ENCODE data around the gene CCRL2. TPM values are rescaled to one million over a fixed set of nuclear protein-coding genes. Genes with fewer than 3 reads are reported as not detected.
A peak's percentile ranks its signal among the peaks of the same experiment; 100 is the strongest.
"Not testable (repeated sequence)": the region's sequence is repeated elsewhere in the genome, so short reads cannot be mapped to it uniquely, and the experiment has no call there.

CCRL2 gene
- total and polyA plus RNA-seq, 4 donors, result 0.59 to 5.1 (median 2.4) TPM

- 53% methylated on average over 2 of the region's 2 CpGs for WGBS, 2 donors
- no peak for DNase-seq
- Histone ChIP-seq H3K9me3 (ENCODE audit: control insufficient read depth, low read length) (peaks cover 2% of the 10 kb centered on the region), H3K4me1 (ENCODE audit: control insufficient read depth in 1 of 2, insufficient read depth in 2 of 2, low read length in 2 of 2) (no peaks in the 10 kb centered on the region), H3K27me3 (ENCODE audit: control insufficient read depth in 1 of 2, insufficient read depth in 2 of 2, low read length in 1 of 2) (no peaks in the 10 kb centered on the region), H3K27ac (ENCODE audit: low read depth in 1 of 2, low read length in 2 of 2) (no peak overlapping the region), H3K4me3 (ENCODE audit: low read length in 2 of 2) (no peak overlapping the region), H3K36me3 (ENCODE audit: control insufficient read depth in 1 of 2, insufficient read depth in 2 of 2, low read length in 1 of 2) (no peaks in the 10 kb centered on the region)
- intact Hi-C loops (cut with DNase I), result no loop called here
- ATAC-seq (ENCODE audit: low FRiP score), result no peak
Measured at GRCh38 chr3:46399098-46399497, 8.0 kb upstream of the CCRL2 start.

- intact Hi-C loops (cut with DNase I), result no loop called here
Measured at GRCh38 chr3:46399557-46399956, 7.5 kb upstream of the CCRL2 start.

GRCh38 chr3:46400000-46400734, 6.9 kb upstream of the CCRL2 start:
- H3K36me3 ChIP-seq (ENCODE audit: control insufficient read depth in 1 of 2, insufficient read depth in 2 of 2, low read length in 1 of 2), result no peaks in the 10 kb centered on the region
- no peak overlapping the region for H3K27ac ChIP-seq (ENCODE audit: low read depth in 1 of 2, low read length in 2 of 2)
- H3K4me1 ChIP-seq (ENCODE audit: control insufficient read depth in 1 of 2, insufficient read depth in 2 of 2, low read length in 2 of 2), result no peaks in the 10 kb centered on the region
- H3K4me3 ChIP-seq (ENCODE audit: low read length in 2 of 2), result no peak overlapping the region
- ATAC-seq (ENCODE audit: low FRiP score) (no peak), DNase-seq (no peak)
- H3K9me3 ChIP-seq (ENCODE audit: control insufficient read depth, low read length), result peaks cover 2% of the 10 kb centered on the region
- 58 to 71% methylated on average over 8 of the region's 8 CpGs for WGBS, 2 donors
- intact Hi-C loops (cut with DNase I), result no loop called here
- no peaks in the 10 kb centered on the region for H3K27me3 ChIP-seq (ENCODE audit: control insufficient read depth in 1 of 2, insufficient read depth in 2 of 2, low read length in 1 of 2)

More at GRCh38 chr3:46399557-46399956, 7.5 kb upstream of the CCRL2 start:
- H3K9me3 ChIP-seq (ENCODE audit: control insufficient read depth, low read length), result peaks cover 2% of the 10 kb centered on the region
- ATAC-seq (ENCODE audit: low FRiP score), result no peak
- no peak overlapping the region for H3K4me3 ChIP-seq (ENCODE audit: low read length in 2 of 2)
- 50 to 52% methylated on average over 2 of the region's 2 CpGs for WGBS, 2 donors
- no peaks in the 10 kb centered on the region for H3K36me3 ChIP-seq (ENCODE audit: control insufficient read depth in 1 of 2, insufficient read depth in 2 of 2, low read length in 1 of 2)
- H3K27me3 ChIP-seq (ENCODE audit: control insufficient read depth in 1 of 2, insufficient read depth in 2 of 2, low read length in 1 of 2), result no peaks in the 10 kb centered on the region
- no peak overlapping the region for H3K27ac ChIP-seq (ENCODE audit: low read depth in 1 of 2, low read length in 2 of 2)
- no peak for DNase-seq
- no peaks in the 10 kb centered on the region for H3K4me1 ChIP-seq (ENCODE audit: control insufficient read depth in 1 of 2, insufficient read depth in 2 of 2, low read length in 2 of 2)

- Histone ChIP-seq H3K36me3 (ENCODE audit: control insufficient read depth in 1 of 2, insufficient read depth in 2 of 2, low read length in 1 of 2) (no peaks in the 10 kb centered on the region), H3K27me3 (ENCODE audit: control insufficient read depth in 1 of 2, insufficient read depth in 2 of 2, low read length in 1 of 2) (no peaks in the 10 kb centered on the region), H3K4me3 (ENCODE audit: low read length in 2 of 2) (no peak overlapping the region), H3K9me3 (ENCODE audit: control insufficient read depth, low read length) (peaks cover 2% of the 10 kb centered on the region), H3K4me1 (ENCODE audit: control insufficient read depth in 1 of 2, insufficient read depth in 2 of 2, low read length in 2 of 2) (no peaks in the 10 kb centered on the region), H3K27ac (ENCODE audit: low read depth in 1 of 2, low read length in 2 of 2) (no peak overlapping the region)
- WGBS, 2 donors, result 70 to 81% methylated on average over 5 of the region's 5 CpGs
- intact Hi-C loops (cut with DNase I), result no loop called here
- ATAC-seq (ENCODE audit: low FRiP score), result no peak
- no peak for DNase-seq
Measured at GRCh38 chr3:46400846-46401245, 6.2 kb upstream of the CCRL2 start.

GRCh38 chr3:46401579-46401978, 5.5 kb upstream of the CCRL2 start:
- no peak overlapping the region for H3K27ac ChIP-seq (ENCODE audit: low read depth in 1 of 2, low read length in 2 of 2)
- intact Hi-C loops (cut with DNase I), result no loop called here
- no peaks in the 10 kb centered on the region for H3K36me3 ChIP-seq (ENCODE audit: control insufficient read depth in 1 of 2, insufficient read depth in 2 of 2, low read length in 1 of 2)
- no peaks in the 10 kb centered on the region for H3K27me3 ChIP-seq (ENCODE audit: control insufficient read depth in 1 of 2, insufficient read depth in 2 of 2, low read length in 1 of 2)
- H3K4me1 ChIP-seq (ENCODE audit: control insufficient read depth in 1 of 2, insufficient read depth in 2 of 2, low read length in 2 of 2), result no peaks in the 10 kb centered on the region
- H3K9me3 ChIP-seq (ENCODE audit: control insufficient read depth, low read length), result peaks cover 2% of the 10 kb centered on the region
- DNase-seq (no peak), ATAC-seq (ENCODE audit: low FRiP score) (no peak)
- no peak overlapping the region for H3K4me3 ChIP-seq (ENCODE audit: low read length in 2 of 2)
- WGBS, 2 donors, result 93 to 95% methylated on average over 2 of the region's 2 CpGs

- H3K27me3 ChIP-seq (ENCODE audit: control insufficient read depth in 1 of 2, insufficient read depth in 2 of 2, low read length in 1 of 2); H3K9me3 ChIP-seq (ENCODE audit: control insufficient read depth, low read length); H3K27ac ChIP-seq (ENCODE audit: low read depth in 1 of 2, low read length in 2 of 2); intact Hi-C loops (cut with DNase I); ATAC-seq (ENCODE audit: low FRiP score); DNase-seq; H3K4me3 ChIP-seq (ENCODE audit: low read length in 2 of 2); H3K4me1 ChIP-seq (ENCODE audit: control insufficient read depth in 1 of 2, insufficient read depth in 2 of 2, low read length in 2 of 2); H3K36me3 ChIP-seq (ENCODE audit: control insufficient read depth in 1 of 2, insufficient read depth in 2 of 2, low read length in 1 of 2): not testable (repeated sequence)
- WGBS, 2 donors, result 93% methylated on average over 4 of the region's 4 CpGs
Measured at GRCh38 chr3:46402902-46403301, 4.2 kb upstream of the CCRL2 start.

GRCh38 chr3:46405301-46406019, 1.6 kb upstream of the CCRL2 start:
- Histone ChIP-seq H3K4me1 (ENCODE audit: control insufficient read depth in 1 of 2, insufficient read depth in 2 of 2, low read length in 2 of 2) (no peaks in the 10 kb centered on the region), H3K27ac (ENCODE audit: low read depth in 1 of 2, low read length in 2 of 2) (no peak overlapping the region), H3K27me3 (ENCODE audit: control insufficient read depth in 1 of 2, insufficient read depth in 2 of 2, low read length in 1 of 2) (no peaks in the 10 kb centered on the region), H3K9me3 (ENCODE audit: control insufficient read depth, low read length) (peaks cover 2% of the 10 kb centered on the region), H3K4me3 (ENCODE audit: low read length in 2 of 2) (no peak overlapping the region), H3K36me3 (ENCODE audit: control insufficient read depth in 1 of 2, insufficient read depth in 2 of 2, low read length in 1 of 2) (no peaks in the 10 kb centered on the region)
- peak; percentile 39 for ATAC-seq (ENCODE audit: low FRiP score)
- intact Hi-C loops (cut with DNase I), result no loop called here
- no peak for DNase-seq
- WGBS, 2 donors, result 7 to 12% methylated on average over 11 of the region's 11 CpGs

- peak in 1 of 2 donors; percentile 69 for DNase-seq
- H3K4me3 ChIP-seq (ENCODE audit: low read length in 2 of 2), result no peak overlapping the region
- no peaks in the 10 kb centered on the region for H3K36me3 ChIP-seq (ENCODE audit: control insufficient read depth in 1 of 2, insufficient read depth in 2 of 2, low read length in 1 of 2)
- H3K27me3 ChIP-seq (ENCODE audit: control insufficient read depth in 1 of 2, insufficient read depth in 2 of 2, low read length in 1 of 2), result no peaks in the 10 kb centered on the region
- no peaks in the 10 kb centered on the region for H3K4me1 ChIP-seq (ENCODE audit: control insufficient read depth in 1 of 2, insufficient read depth in 2 of 2, low read length in 2 of 2)
- H3K9me3 ChIP-seq (ENCODE audit: control insufficient read depth, low read length), result peaks cover 2% of the 10 kb centered on the region
- no peak for ATAC-seq (ENCODE audit: low FRiP score)
- intact Hi-C loops (cut with DNase I), result no loop called here
- WGBS, 2 donors, result 89 to 92% methylated on average over 4 of the region's 4 CpGs
- no peak overlapping the region for H3K27ac ChIP-seq (ENCODE audit: low read depth in 1 of 2, low read length in 2 of 2)
Measured at GRCh38 chr3:46406443-46406787, 644 bp upstream of the CCRL2 start.

GRCh38 chr3:46407970-46408369, 911 bp downstream of the CCRL2 start:
- 62 to 73% methylated on average over 7 of the region's 7 CpGs for WGBS, 2 donors
- no peak for DNase-seq
- Histone ChIP-seq H3K4me3 (ENCODE audit: low read length in 2 of 2) (no peak overlapping the region), H3K4me1 (ENCODE audit: control insufficient read depth in 1 of 2, insufficient read depth in 2 of 2, low read length in 2 of 2) (no peaks in the 10 kb centered on the region), H3K27me3 (ENCODE audit: control insufficient read depth in 1 of 2, insufficient read depth in 2 of 2, low read length in 1 of 2) (no peaks in the 10 kb centered on the region), H3K9me3 (ENCODE audit: control insufficient read depth, low read length) (peaks cover 2% of the 10 kb centered on the region), H3K36me3 (ENCODE audit: control insufficient read depth in 1 of 2, insufficient read depth in 2 of 2, low read length in 1 of 2) (no peaks in the 10 kb centered on the region), H3K27ac (ENCODE audit: low read depth in 1 of 2, low read length in 2 of 2) (no peak overlapping the region)
- intact Hi-C loops (cut with DNase I), result no loop called here
- ATAC-seq (ENCODE audit: low FRiP score), result no peak
